ENCODE data around the gene MIER1.
A peak's percentile ranks its signal among the peaks of the same experiment; 100 is the strongest.
"Not testable (repeated sequence)": the region's sequence is repeated elsewhere in the genome, so short reads cannot be mapped to it uniquely, and the experiment has no call there.

MIER1 gene

DNA sequence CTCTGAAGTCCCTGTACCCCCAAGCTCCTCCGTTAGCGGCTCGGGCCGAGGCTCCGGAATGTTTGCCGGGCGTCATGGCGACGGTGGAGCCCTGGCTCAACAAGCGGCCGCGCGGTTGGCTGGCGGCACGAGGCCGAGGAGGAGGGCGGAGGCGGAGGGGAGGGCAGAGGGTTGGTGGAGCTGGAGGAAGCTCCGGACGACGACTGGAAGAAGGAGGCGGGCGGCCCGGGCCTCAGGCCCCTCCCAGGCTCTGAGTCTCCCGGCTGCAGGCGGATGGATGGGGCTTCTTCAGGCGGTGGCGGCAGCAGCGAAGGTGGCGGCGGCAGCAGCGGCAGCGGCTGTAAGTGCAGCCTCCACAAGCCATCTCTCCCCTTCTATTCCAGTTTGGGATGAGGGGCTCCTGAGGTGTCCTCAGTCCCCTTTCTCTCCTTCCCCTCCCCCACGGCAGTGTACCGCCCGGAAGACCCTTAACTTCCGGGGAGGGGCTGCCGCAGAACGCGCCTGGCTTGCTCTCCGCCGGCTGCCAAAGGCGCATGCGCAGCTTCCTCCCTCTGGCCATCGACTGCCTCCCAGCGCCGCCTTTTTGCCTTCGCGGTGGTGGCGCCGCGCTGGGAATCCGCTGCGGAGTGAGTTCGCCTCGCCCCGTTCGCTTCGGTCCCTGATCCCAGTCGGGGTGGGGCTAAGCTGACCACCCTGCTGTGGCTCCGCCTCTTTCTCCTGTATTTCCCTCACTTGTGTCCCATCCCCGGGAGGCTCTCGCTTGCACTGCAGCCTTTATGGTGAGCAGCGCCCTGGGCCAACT lies at the start of gene MIER1, which contains the start of gene DNAI4:
MIER1 (plus strand) TSS at position 235 of the 802 bp plus-strand sequence; CDS start at position 274, 39 bp downstream.
DNAI4 (minus strand) TSS at position 101 of the 802 bp plus-strand sequence; CDS start at position 76, 25 bp downstream.
- peak; percentile 26 for TF ChIP-seq CTCF (IDR thresholded peaks at IDR 0.05; ENCODE audit: low read depth, low read length)
- DNase-seq (ENCODE audit: extremely low read depth, low read depth): peak; percentile 98

DNA sequence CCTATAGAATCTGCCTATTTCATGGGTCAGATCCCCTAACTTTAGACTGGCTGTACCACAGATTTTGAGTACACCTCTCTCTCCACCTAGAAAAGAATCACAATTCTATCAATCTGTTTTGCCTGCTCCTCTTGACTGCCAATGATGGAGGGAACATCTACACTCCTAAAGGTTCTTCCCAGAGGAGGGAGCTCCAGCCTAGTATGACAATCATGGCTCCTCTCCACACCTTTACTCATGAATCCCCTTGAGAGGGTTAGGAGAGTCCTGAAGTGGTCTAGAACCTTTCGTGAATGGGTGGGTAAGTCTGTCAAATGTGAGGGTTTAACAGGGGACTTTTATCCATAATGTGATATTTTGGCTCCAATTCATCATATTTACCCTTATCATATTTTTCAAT lies 48.1 kb upstream of the MIER1 start:
- no peak for DNase-seq (ENCODE audit: extremely low read depth, low read depth)
- TF ChIP-seq CTCF (IDR thresholded peaks at IDR 0.05; ENCODE audit: low read depth, low read length): no peak

GRCh38 chr1:66889030-66889429 lies 35.8 kb upstream of the MIER1 start:
- no peak for TF ChIP-seq CTCF (IDR thresholded peaks at IDR 0.05; ENCODE audit: low read depth, low read length)
- no peak for DNase-seq (ENCODE audit: extremely low read depth, low read depth)

GRCh38 chr1:66890621-66891020 lies 34.2 kb upstream of the MIER1 start:
- TF ChIP-seq CTCF (IDR thresholded peaks at IDR 0.05; ENCODE audit: low read depth, low read length): no peak
- no peak for DNase-seq (ENCODE audit: extremely low read depth, low read depth)

DNA sequence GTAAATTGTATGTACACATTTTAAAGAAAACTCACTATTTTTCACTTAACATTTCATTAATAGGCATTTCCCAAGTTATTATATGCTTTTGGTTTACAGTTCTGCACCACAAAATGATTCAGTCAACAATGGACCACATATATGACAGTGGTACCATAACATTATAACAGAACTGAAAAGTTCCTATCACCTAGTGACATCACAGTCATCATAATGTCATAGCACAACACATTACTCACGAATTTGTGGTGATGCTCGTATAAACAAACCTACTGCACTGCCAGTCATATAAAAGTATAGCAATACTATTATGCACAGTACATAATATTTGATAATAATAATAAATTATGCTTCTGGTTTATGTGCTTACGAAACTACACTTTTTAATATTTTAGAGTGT lies 31.1 kb upstream of the MIER1 start:
- TF ChIP-seq CTCF (IDR thresholded peaks at IDR 0.05; ENCODE audit: low read depth, low read length): no peak
- no peak for DNase-seq (ENCODE audit: extremely low read depth, low read depth)

GRCh38 chr1:66915203-66915602 lies 9.6 kb upstream of the MIER1 start:
- not testable (repeated sequence) for DNase-seq (ENCODE audit: extremely low read depth, low read depth)

- no peak for DNase-seq (ENCODE audit: extremely low read depth, low read depth)
- no peak for TF ChIP-seq CTCF (IDR thresholded peaks at IDR 0.05; ENCODE audit: low read depth, low read length)
Observed at GRCh38 chr1:66916320-66916719, 8.5 kb upstream of the MIER1 start.

DNA sequence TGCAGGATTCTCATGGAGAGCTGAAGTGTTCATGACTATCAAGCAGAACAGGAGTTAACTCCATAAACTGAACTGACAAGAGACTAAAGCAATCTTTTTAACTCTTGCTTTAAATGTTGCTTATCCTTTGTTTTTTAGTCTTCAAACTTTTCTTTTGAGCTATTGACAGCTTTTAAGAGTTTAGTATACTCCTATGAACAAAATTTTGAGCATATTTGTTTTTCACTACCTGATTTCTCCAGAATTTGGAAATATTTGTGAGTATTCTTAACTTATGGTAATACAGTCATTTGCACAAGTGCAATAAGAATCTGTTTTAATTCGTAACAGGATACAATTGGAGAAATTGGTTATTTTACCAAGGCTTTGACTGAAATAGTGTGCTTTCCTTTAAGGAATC lies 7.3 kb upstream of the MIER1 start:
- no peak for DNase-seq (ENCODE audit: extremely low read depth, low read depth)
- no peak for TF ChIP-seq CTCF (IDR thresholded peaks at IDR 0.05; ENCODE audit: low read depth, low read length)
